Endothelial cell of umbilical vein (primary cell): ENCODE data around the gene MYOM3. TPM values are rescaled to one million over a fixed set of nuclear protein-coding genes. Genes with fewer than 3 reads are reported as not detected.

Experiments used
- BruUV-seq: library from RNA; stranded (reverse); fragments of 400-500 nt; replicated peaks from 2 replicates; lab custom pipeline; 2021; lab: Mats Ljungman, UMichigan
- CTCF ChIA-PET: fragments of 300-600, 350-600 bp; sonication (Branson Sonifier 250); formaldehyde crosslinking; loops from one replicate; lab custom pipeline; 2021; ENCODE audit warnings: antibody characterized with exemption, inconsistent platforms; lab: Charles Lee
- POLR2A ChIA-PET: fragments of 300-600, 350-600 bp; sonication (Branson Sonifier 250); formaldehyde crosslinking; loops from one replicate; lab custom pipeline; 2021; ENCODE audit warnings: antibody characterized with exemption, inconsistent platforms; lab: Charles Lee
- DNase-seq: peaks from one replicate; pipeline ENCODE4 v3.0.0-alpha.2; 2011; ENCODE audit warnings: low read depth, low spot score
- FAIRE-seq: peaks from 2 replicates; lab custom pipeline; 2011; peaks lifted over from hg19 to GRCh38; lab: Jason Lieb, UNC
- H2AFZ ChIP-seq: 2 replicates; pipeline ENCODE4 v1.6.0; 2012; ENCODE audit warnings: low read depth, low read length, control low read depth, inconsistent platforms
- H3K27ac ChIP-seq: 2 replicates; pipeline ENCODE4 v1.5.1; 2011; ENCODE audit warnings: low read depth, mild to moderate bottlenecking, control low read depth, low read length, moderate library complexity; ENCODE audit not compliant: insufficient read depth
- H3K27me3 ChIP-seq, 2 experiments: 2 replicates each; pipeline versions ENCODE4 v1.6.0 to v1.6.1; 2011; ENCODE audit warnings: low read length in 2 of 2, mixed read lengths in 1 of 2; ENCODE audit not compliant: control insufficient read depth in 2 of 2, insufficient read depth in 2 of 2
- H3K36me3 ChIP-seq, 2 experiments: 2 replicates in 1 of 2; 3 replicates in 1 of 2; pipeline ENCODE4 v1.5.1; 2011; ENCODE audit warnings: low read length in 2 of 2, mild to moderate bottlenecking in 1 of 2, moderate library complexity in 1 of 2; ENCODE audit not compliant: control insufficient read depth in 2 of 2, insufficient read depth in 2 of 2; ENCODE audit errors: extremely low read depth in 1 of 2
- H3K4me1 ChIP-seq: 3 replicates; pipeline ENCODE4 v1.5.1; 2011; ENCODE audit warnings: mild to moderate bottlenecking, low read length; ENCODE audit not compliant: control insufficient read depth, insufficient read depth; ENCODE audit errors: extremely low read depth
- H3K4me2 ChIP-seq: 2 replicates; pipeline ENCODE4 v1.6.1; 2011; ENCODE audit warnings: low read length, control low read depth, mixed read lengths; ENCODE audit not compliant: insufficient read depth
- H3K4me3 ChIP-seq, 3 experiments: fragments of 200-600 bp in 1 of 3; sonication (generic), shearing (Covaris generic) in 1 of 3; replicated peaks in 1 of 3; 2 replicates each; pipeline ENCODE4 v1.5.1; 2011 to 2016; ENCODE audit warnings: control low read depth in 3 of 3, low read length in 3 of 3, mild to moderate bottlenecking in 2 of 3, inconsistent platforms in 1 of 3, low read depth in 1 of 3, moderate library complexity in 1 of 3; ENCODE audit not compliant: insufficient read depth in 1 of 3
- H3K79me2 ChIP-seq: 2 replicates; pipeline ENCODE4 v1.6.0; 2012; ENCODE audit warnings: low read length, inconsistent platforms; ENCODE audit not compliant: control insufficient read depth, insufficient read depth
- H3K9ac ChIP-seq: replicated peaks from 2 replicates; pipeline ENCODE3; 2011; ENCODE audit warnings: low read length, control low read depth; ENCODE audit not compliant: insufficient read depth; ENCODE audit errors: extremely low read depth
- H3K9me1 ChIP-seq: replicated peaks from 3 replicates; pipeline ENCODE4 v1.6.0; 2011; ENCODE audit warnings: mild to moderate bottlenecking, low read length; ENCODE audit not compliant: control insufficient read depth, insufficient read depth; ENCODE audit errors: extremely low read depth
- H3K9me3 ChIP-seq: replicated peaks from 2 replicates; pipeline ENCODE4 v1.5.1; 2012; ENCODE audit warnings: low read length, inconsistent platforms; ENCODE audit not compliant: control insufficient read depth, insufficient read depth
- H4K20me1 ChIP-seq: replicated peaks from 2 replicates; pipeline ENCODE3; 2011; ENCODE audit warnings: mild to moderate bottlenecking, low read length; ENCODE audit not compliant: control insufficient read depth, insufficient read depth; ENCODE audit errors: extremely low read depth
- FOS ChIP-seq: IDR thresholded peaks from 2 replicates; pipeline ENCODE4 v1.6.1; 2011; ENCODE audit warnings: mild to moderate bottlenecking, low read length, moderate library complexity, borderline replicate concordance; ENCODE audit not compliant: insufficient read depth
- GATA2 ChIP-seq: IDR thresholded peaks from 2 replicates; pipeline ENCODE4 v1.7.0; 2011; ENCODE audit warnings: low read depth, mild to moderate bottlenecking, moderate library complexity, mixed read lengths, low read length; ENCODE audit not compliant: insufficient read length, insufficient read depth
- JUN ChIP-seq: IDR thresholded peaks from 2 replicates; pipeline ENCODE4 v1.6.1; 2011; ENCODE audit warnings: borderline replicate concordance, low read depth; ENCODE audit not compliant: insufficient read length, insufficient read depth
- MYC ChIP-seq: IDR thresholded peaks from one replicate; pipeline ENCODE4 v1.6.1; 2011; ENCODE audit warnings: mild to moderate bottlenecking, low read depth, low read length
- POLR2A ChIP-seq: IDR thresholded peaks from 2 replicates; pipeline ENCODE4 v1.6.1; 2012; ENCODE audit warnings: low read depth, mild to moderate bottlenecking, control low read depth, low read length
- POLR2AphosphoS5 ChIP-seq: IDR thresholded peaks from 2 replicates; pipeline ENCODE4 v1.6.1; 2012; ENCODE audit warnings: low read depth, mild to moderate bottlenecking, control low read depth, low read length, moderate library complexity; ENCODE audit not compliant: insufficient read depth
- dilution Hi-C: fragments of 300-500 bp; cut with MboI; formaldehyde crosslinking; loops from one replicate; pipeline ENCODE4 v1.15.0; 2019; ENCODE audit warnings: low sequenced_read_pairs; ENCODE audit not compliant: extremely low pct_ligation_motif_present
- intact Hi-C: fragments of 100-400 bp; cut with micrococcal nuclease; formaldehyde crosslinking; loops from one replicate; pipeline ENCODE4 v1.10.0; 2022
- polyA plus RNA-seq, 4 experiments: library from polyadenylated mRNA; depleted of rRNA in 3 of 4; stranded (reverse) in 3 of 4; unstranded in 1 of 4; fragments of >200 nt; gene quantifications; 2 replicates each; pipeline versions ENCODE4 v1.2.1 to v1.2.3, GENCODE V29; 2011 to 2012; ENCODE audit warnings: missing spikeins in 1 of 4
- total RNA-seq: library from RNA; stranded (reverse); gene quantifications from 2 replicates; pipeline ENCODE4 v1.2.3, GENCODE V29; 2021
- TF ChIP-seq, protein P1 (sequence below): IDR thresholded peaks from 2 replicates; pipeline ENCODE4 v1.6.1; 2011; ENCODE audit not compliant: insufficient read depth, insufficient read length
- TF ChIP-seq, protein P2 (sequence below), 2 donors: IDR thresholded peaks; 1 replicate in 1 of 2; 2 replicates in 1 of 2; pipeline ENCODE4 v1.5.1; 2011; ENCODE audit warnings: low read length in 2 of 2, mild to moderate bottlenecking in 2 of 2, moderate library complexity in 2 of 2, control low read depth in 1 of 2, inconsistent platforms in 1 of 2, low read depth in 1 of 2; ENCODE audit not compliant: insufficient read depth in 1 of 2; ENCODE audit errors: extremely low read depth in 1 of 2

MYOM3 gene
- total and polyA plus RNA-seq, 2 donors (not counting 3 experiments of a cell fraction or from before 2014, with no cell fraction given): 0.11 to 0.40 TPM

DNA sequence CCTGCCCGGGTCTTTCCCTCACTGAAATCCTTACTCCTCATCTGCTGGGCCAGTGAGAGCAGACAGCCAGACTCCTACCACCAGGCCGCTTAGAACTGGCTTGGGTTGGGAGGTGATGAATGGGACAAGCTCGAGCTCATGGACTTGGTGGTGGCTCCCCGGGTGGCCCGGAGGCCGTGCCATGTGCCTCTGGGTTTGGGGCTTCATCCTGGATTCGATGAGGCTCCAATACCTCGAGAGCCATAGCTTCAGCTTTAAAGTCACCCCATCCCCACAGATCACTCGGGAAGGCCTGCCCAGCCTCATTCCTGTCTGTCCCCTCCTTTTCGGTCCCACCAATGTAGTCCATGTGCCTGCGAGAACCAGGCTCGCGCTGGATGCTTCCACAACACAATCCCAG, 51.5 kb downstream of the MYOM3 start:
- no peaks in the 10 kb centered on the region for H3K4me1 ChIP-seq
- POLR2A ChIA-PET: no interaction called here
- no peak overlapping the region for H3K27ac ChIP-seq
- H3K4me2 ChIP-seq: no peak overlapping the region
- H4K20me1 ChIP-seq: no peaks in the 10 kb centered on the region
- no peak overlapping the region for H3K9ac ChIP-seq
- dilution Hi-C loops (no loop called here), intact Hi-C loops (no loop called here)
- H3K4me3 ChIP-seq: no peak overlapping the region
- no peaks in the 10 kb centered on the region for H3K27me3 ChIP-seq
- H2AFZ ChIP-seq: no peak overlapping the region
- H3K9me1 ChIP-seq: no peaks in the 10 kb centered on the region
- H3K36me3 ChIP-seq: no peaks in the 10 kb centered on the region
- TF ChIP-seq GATA2 (no peak), FOS (no peak), JUN (no peak), POLR2A (no peak), MYC (no peak), POLR2AphosphoS5 (no peak)
- TF ChIP-seq, protein P1, sequence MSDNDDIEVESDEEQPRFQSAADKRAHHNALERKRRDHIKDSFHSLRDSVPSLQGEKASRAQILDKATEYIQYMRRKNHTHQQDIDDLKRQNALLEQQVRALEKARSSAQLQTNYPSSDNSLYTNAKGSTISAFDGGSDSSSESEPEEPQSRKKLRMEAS: no peak
- TF ChIP-seq, protein P2, sequence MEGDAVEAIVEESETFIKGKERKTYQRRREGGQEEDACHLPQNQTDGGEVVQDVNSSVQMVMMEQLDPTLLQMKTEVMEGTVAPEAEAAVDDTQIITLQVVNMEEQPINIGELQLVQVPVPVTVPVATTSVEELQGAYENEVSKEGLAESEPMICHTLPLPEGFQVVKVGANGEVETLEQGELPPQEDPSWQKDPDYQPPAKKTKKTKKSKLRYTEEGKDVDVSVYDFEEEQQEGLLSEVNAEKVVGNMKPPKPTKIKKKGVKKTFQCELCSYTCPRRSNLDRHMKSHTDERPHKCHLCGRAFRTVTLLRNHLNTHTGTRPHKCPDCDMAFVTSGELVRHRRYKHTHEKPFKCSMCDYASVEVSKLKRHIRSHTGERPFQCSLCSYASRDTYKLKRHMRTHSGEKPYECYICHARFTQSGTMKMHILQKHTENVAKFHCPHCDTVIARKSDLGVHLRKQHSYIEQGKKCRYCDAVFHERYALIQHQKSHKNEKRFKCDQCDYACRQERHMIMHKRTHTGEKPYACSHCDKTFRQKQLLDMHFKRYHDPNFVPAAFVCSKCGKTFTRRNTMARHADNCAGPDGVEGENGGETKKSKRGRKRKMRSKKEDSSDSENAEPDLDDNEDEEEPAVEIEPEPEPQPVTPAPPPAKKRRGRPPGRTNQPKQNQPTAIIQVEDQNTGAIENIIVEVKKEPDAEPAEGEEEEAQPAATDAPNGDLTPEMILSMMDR (IDR thresholded peaks at IDR 0.05; ENCODE audit: extremely low read depth in 1 of 2, insufficient read depth in 1 of 2, low read depth in 1 of 2, low read length in 2 of 2): no peak
- no peak for DNase-seq
- CTCF ChIA-PET: interaction anchor here (1.2 to 2.3 kb wide), 4 partner anchors 9 to 90 kb away, joined by 4 to 11 read pairs (median 5); no protein-coding TSS in a partner anchor
- no peaks in the 10 kb centered on the region for H3K79me2 ChIP-seq
- BruUV-seq: no TSS peak
- no peaks in the 10 kb centered on the region for H3K9me3 ChIP-seq
- FAIRE-seq: no peak
